GM19397 (cell line): Measurements from ENCODE around the gene HSPA12A.
"Not testable (repeated sequence)": the region's sequence is repeated elsewhere in the genome, so short reads cannot be mapped to it uniquely, and the experiment has no call there.

Source experiments
- ATAC-seq: cut with Tn5 transposase; IDR thresholded peaks from one replicate; pipeline ENCODE4 v1.9.1; 2021; ENCODE audit warnings: mild to moderate bottlenecking, moderate library complexity; ENCODE audit not compliant: unreplicated experiment

HSPA12A gene

GRCh38 chr10:116720241-116720643, 22.1 kb downstream of the HSPA12A start:
- no peak for ATAC-seq

GRCh38 chr10:116719804-116720203, 22.6 kb downstream of the HSPA12A start:
- ATAC-seq: no peak

GRCh38 chr10:116718058-116718457, 24.3 kb downstream of the HSPA12A start:
- ATAC-seq: no peak

- no peak for ATAC-seq
These were observed 26.0 kb downstream of the HSPA12A start for GRCh38 chr10:116716381-116716780.

- ATAC-seq: no peak
These were observed 26.5 kb downstream of the HSPA12A start for GRCh38 chr10:116715839-116716377.

- no peak for ATAC-seq
These were observed 27.0 kb downstream of the HSPA12A start for GRCh38 chr10:116715341-116715740.

- ATAC-seq: no peak
These were observed 28.5 kb downstream of the HSPA12A start for GRCh38 chr10:116713846-116714245.

- no peak for ATAC-seq
These were observed 29.3 kb downstream of the HSPA12A start for GRCh38 chr10:116712989-116713543.

- no peak for ATAC-seq
These were observed 29.8 kb downstream of the HSPA12A start for GRCh38 chr10:116712519-116712918.

GRCh38 chr10:116711803-116712202, 30.6 kb downstream of the HSPA12A start:
- not testable (repeated sequence) for ATAC-seq

GRCh38 chr10:116710076-116710475, 32.3 kb downstream of the HSPA12A start:
- no peak for ATAC-seq

- no peak for ATAC-seq
These were observed 33.5 kb downstream of the HSPA12A start for GRCh38 chr10:116708877-116709276.

GRCh38 chr10:116708391-116708821, 34.0 kb downstream of the HSPA12A start:
- no peak for ATAC-seq

- ATAC-seq: no peak
These were observed 34.4 kb downstream of the HSPA12A start for GRCh38 chr10:116707981-116708380.

GRCh38 chr10:116706281-116706680, 36.1 kb downstream of the HSPA12A start:
- no peak for ATAC-seq

- ATAC-seq: no peak
These were observed 36.9 kb downstream of the HSPA12A start for GRCh38 chr10:116705498-116705897.

GRCh38 chr10:116704926-116705325, 37.4 kb downstream of the HSPA12A start:
- no peak for ATAC-seq

GRCh38 chr10:116702165-116702564, 40.2 kb downstream of the HSPA12A start:
- ATAC-seq: no peak

- no peak for ATAC-seq
These were observed 42.8 kb downstream of the HSPA12A start for GRCh38 chr10:116699471-116700150.

GRCh38 chr10:116699049-116699448, 43.3 kb downstream of the HSPA12A start:
- ATAC-seq: no peak

GRCh38 chr10:116698364-116698763, 44.0 kb downstream of the HSPA12A start:
- ATAC-seq: no peak

- no peak for ATAC-seq
These were observed 44.5 kb downstream of the HSPA12A start for GRCh38 chr10:116697816-116698215.
